Measurements from ENCODE around the gene GRPEL1.

The GRPEL1 gene

GRCh38 chr4:7040765-7041164 is 27.1 kb downstream of the GRPEL1 start:
- Histone ChIP-seq H3K4me1 (ENCODE audit: insufficient read depth, low read length) (peaks cover 8% of the 10 kb centered on the region; the same call in 1 of the 2 replicates), H3K9me3 (ENCODE audit: control insufficient read depth, insufficient read depth, low read length) (no peaks in the 10 kb centered on the region), H3K9ac (ENCODE audit: low read depth, low read length) (no peak overlapping the region), H3K36me3 (ENCODE audit: insufficient read depth, low read length) (no peaks in the 10 kb centered on the region)

- Histone ChIP-seq H3K9me3 (ENCODE audit: control insufficient read depth, insufficient read depth, low read length) (no peaks in the 10 kb centered on the region), H3K36me3 (ENCODE audit: insufficient read depth, low read length) (no peaks in the 10 kb centered on the region), H3K4me1 (ENCODE audit: insufficient read depth, low read length) (no peaks in the 10 kb centered on the region), H3K9ac (ENCODE audit: low read depth, low read length) (no peak overlapping the region)
Observed at GRCh38 chr4:7037425-7037824, 30.4 kb downstream of the GRPEL1 start.

- H3K9me3 ChIP-seq (ENCODE audit: control insufficient read depth, insufficient read depth, low read length) = no peaks in the 10 kb centered on the region
- peaks cover 8% of the 10 kb centered on the region; the same call in 1 of the 2 replicates for H3K36me3 ChIP-seq (ENCODE audit: insufficient read depth, low read length)
- no peak overlapping the region for H3K9ac ChIP-seq (ENCODE audit: low read depth, low read length)
- H3K4me1 ChIP-seq (ENCODE audit: insufficient read depth, low read length) = no peaks in the 10 kb centered on the region; the same call in 1 of the 2 replicates
Observed at GRCh38 chr4:7034262-7035081, 33.4 kb downstream of the GRPEL1 start.

- peaks cover 10% of the 10 kb centered on the region; the same call in 1 of the 2 replicates for H3K36me3 ChIP-seq (ENCODE audit: insufficient read depth, low read length)
- H3K4me1 ChIP-seq (ENCODE audit: insufficient read depth, low read length) = no peaks in the 10 kb centered on the region; the same call in 1 of the 2 replicates
- no peak overlapping the region for H3K9ac ChIP-seq (ENCODE audit: low read depth, low read length)
- H3K9me3 ChIP-seq (ENCODE audit: control insufficient read depth, insufficient read depth, low read length) = no peaks in the 10 kb centered on the region
Observed at GRCh38 chr4:7032596-7032995, 35.3 kb downstream of the GRPEL1 start.

- Histone ChIP-seq H3K4me1 (ENCODE audit: insufficient read depth, low read length) (no peaks in the 10 kb centered on the region; the same call in 1 of the 2 replicates), H3K9ac (ENCODE audit: low read depth, low read length) (no peak overlapping the region), H3K9me3 (ENCODE audit: control insufficient read depth, insufficient read depth, low read length) (no peaks in the 10 kb centered on the region), H3K36me3 (ENCODE audit: insufficient read depth, low read length) (peaks cover 15% of the 10 kb centered on the region; the same call in 1 of the 2 replicates)
Observed at GRCh38 chr4:7031558-7032449, 36.1 kb downstream of the GRPEL1 start.

- Histone ChIP-seq H3K36me3 (ENCODE audit: insufficient read depth, low read length) (peaks cover 17% of the 10 kb centered on the region), H3K4me1 (ENCODE audit: insufficient read depth, low read length) (no peaks in the 10 kb centered on the region; the same call in 1 of the 2 replicates), H3K9me3 (ENCODE audit: control insufficient read depth, insufficient read depth, low read length) (no peaks in the 10 kb centered on the region), H3K9ac (ENCODE audit: low read depth, low read length) (no peak overlapping the region)
Observed at GRCh38 chr4:7030856-7031255, 37.0 kb downstream of the GRPEL1 start.

- H3K9ac ChIP-seq (ENCODE audit: low read depth, low read length) = no peak overlapping the region
- H3K36me3 ChIP-seq (ENCODE audit: insufficient read depth, low read length) = peaks cover 17% of the 10 kb centered on the region
- no peaks in the 10 kb centered on the region; the same call in 1 of the 2 replicates for H3K4me1 ChIP-seq (ENCODE audit: insufficient read depth, low read length)
- no peaks in the 10 kb centered on the region for H3K9me3 ChIP-seq (ENCODE audit: control insufficient read depth, insufficient read depth, low read length)
Observed at GRCh38 chr4:7029921-7030320, 37.9 kb downstream of the GRPEL1 start.

GRCh38 chr4:7029212-7029611 is 38.7 kb downstream of the GRPEL1 start:
- Histone ChIP-seq H3K4me1 (ENCODE audit: insufficient read depth, low read length) (no peaks in the 10 kb centered on the region; the same call in 1 of the 2 replicates), H3K36me3 (ENCODE audit: insufficient read depth, low read length) (peaks cover 17% of the 10 kb centered on the region), H3K9me3 (ENCODE audit: control insufficient read depth, insufficient read depth, low read length) (no peaks in the 10 kb centered on the region), H3K9ac (ENCODE audit: low read depth, low read length) (no peak overlapping the region)

- peaks cover 20% of the 10 kb centered on the region for H3K36me3 ChIP-seq (ENCODE audit: insufficient read depth, low read length)
- no peak overlapping the region for H3K9ac ChIP-seq (ENCODE audit: low read depth, low read length)
Observed at GRCh38 chr4:7027913-7028312, 40.0 kb downstream of the GRPEL1 start.

GRCh38 chr4:7027284-7027683 is 40.6 kb downstream of the GRPEL1 start:
- Histone ChIP-seq H3K9me3 (ENCODE audit: control insufficient read depth, insufficient read depth, low read length) (no peaks in the 10 kb centered on the region), H3K4me1 (ENCODE audit: insufficient read depth, low read length) (no peaks in the 10 kb centered on the region; the same call in 1 of the 2 replicates), H3K9ac (ENCODE audit: low read depth, low read length) (no peak overlapping the region), H3K36me3 (ENCODE audit: insufficient read depth, low read length) (peaks cover 19% of the 10 kb centered on the region)

More at GRCh38 chr4:7027913-7028312, 40.0 kb downstream of the GRPEL1 start:
- Histone ChIP-seq H3K9me3 (ENCODE audit: control insufficient read depth, insufficient read depth, low read length) (no peaks in the 10 kb centered on the region), H3K4me1 (ENCODE audit: insufficient read depth, low read length) (no peaks in the 10 kb centered on the region; the same call in 1 of the 2 replicates)

- Histone ChIP-seq H3K9ac (ENCODE audit: low read depth, low read length) (no peak overlapping the region), H3K9me3 (ENCODE audit: control insufficient read depth, insufficient read depth, low read length) (no peaks in the 10 kb centered on the region), H3K36me3 (ENCODE audit: insufficient read depth, low read length) (peaks cover 15% of the 10 kb centered on the region), H3K4me1 (ENCODE audit: insufficient read depth, low read length) (no peaks in the 10 kb centered on the region; the same call in 1 of the 2 replicates)
Observed at GRCh38 chr4:7026107-7026506, 41.8 kb downstream of the GRPEL1 start.

- Histone ChIP-seq H3K4me1 (ENCODE audit: insufficient read depth, low read length) (peaks cover 4% of the 10 kb centered on the region), H3K36me3 (ENCODE audit: insufficient read depth, low read length) (peaks cover 12% of the 10 kb centered on the region), H3K9ac (ENCODE audit: low read depth, low read length) (no peak overlapping the region), H3K9me3 (ENCODE audit: control insufficient read depth, insufficient read depth, low read length) (no peaks in the 10 kb centered on the region)
Observed at GRCh38 chr4:7025040-7025602, 42.7 kb downstream of the GRPEL1 start.

GRCh38 chr4:7024336-7024890 is 43.5 kb downstream of the GRPEL1 start:
- no peaks in the 10 kb centered on the region for H3K9me3 ChIP-seq (ENCODE audit: control insufficient read depth, insufficient read depth, low read length)
- peaks cover 7% of the 10 kb centered on the region for H3K4me1 ChIP-seq (ENCODE audit: insufficient read depth, low read length)
- H3K9ac ChIP-seq (ENCODE audit: low read depth, low read length) = no peak overlapping the region
- H3K36me3 ChIP-seq (ENCODE audit: insufficient read depth, low read length) = peaks cover 12% of the 10 kb centered on the region

- peaks cover 12% of the 10 kb centered on the region for H3K36me3 ChIP-seq (ENCODE audit: insufficient read depth, low read length)
- no peaks in the 10 kb centered on the region for H3K9me3 ChIP-seq (ENCODE audit: control insufficient read depth, insufficient read depth, low read length)
- H3K4me1 ChIP-seq (ENCODE audit: insufficient read depth, low read length) = peaks cover 7% of the 10 kb centered on the region
- no peak overlapping the region for H3K9ac ChIP-seq (ENCODE audit: low read depth, low read length)
Observed at GRCh38 chr4:7023901-7024300, 44.0 kb downstream of the GRPEL1 start.

Measured in ES-I3 (cell line).